DOHH2 (cell line): ENCODE data around the gene FAM124A.

Experiments
- H3F3A ChIP-seq: fragments of 200-600 bp; sonication (generic), shearing (Covaris generic); 2 replicates; pipeline ENCODE4 v1.6.0; 2016; ENCODE audit warnings: antibody characterized with exemption, mild to moderate bottlenecking; ENCODE audit not compliant: control insufficient read depth, insufficient read depth
- H3K27ac ChIP-seq: fragments of 200-600 bp; sonication (generic); 2 replicates; pipeline ENCODE4 v1.5.1; 2014; ENCODE audit warnings: low read depth, mild to moderate bottlenecking, low read length, moderate library complexity
- H3K27me3 ChIP-seq: fragments of 200-600 bp; sonication (generic); 2 replicates; pipeline ENCODE4 v1.6.1; 2014; ENCODE audit warnings: mild to moderate bottlenecking, low read length, mixed read lengths; ENCODE audit not compliant: control insufficient read depth
- H3K36me3 ChIP-seq: fragments of 200-600 bp; sonication (generic); 2 replicates; pipeline ENCODE4 v1.6.1; 2014; ENCODE audit warnings: mild to moderate bottlenecking, low read length, moderate library complexity, mixed read lengths; ENCODE audit not compliant: control insufficient read depth
- H3K4me1 ChIP-seq: fragments of 200-600 bp; sonication (generic); 2 replicates; pipeline ENCODE4 v1.6.1; 2014; ENCODE audit warnings: mild to moderate bottlenecking, low read length, mixed read lengths; ENCODE audit not compliant: control insufficient read depth
- H3K4me2 ChIP-seq: fragments of 200-600 bp; sonication (generic); 2 replicates; pipeline ENCODE4 v1.6.0; 2014; ENCODE audit warnings: mild to moderate bottlenecking, low read length, moderate library complexity
- H3K4me3 ChIP-seq: fragments of 200-600 bp; sonication (generic); 2 replicates; pipeline ENCODE4 v1.5.1; 2014; ENCODE audit warnings: mild to moderate bottlenecking, low read length, mixed read lengths
- H3K79me2 ChIP-seq: fragments of 200-600 bp; sonication (generic); 2 replicates; pipeline ENCODE4 v1.6.1; 2014; ENCODE audit warnings: mild to moderate bottlenecking, low read length, mixed read lengths; ENCODE audit not compliant: control insufficient read depth
- H3K9me2 ChIP-seq: fragments of 200-600 bp; sonication (generic); replicated peaks from 2 replicates; pipeline ENCODE4 v1.6.1; 2014; ENCODE audit warnings: mild to moderate bottlenecking, low read length, mixed read lengths; ENCODE audit not compliant: control insufficient read depth
- H3K9me3 ChIP-seq: fragments of 200-600 bp; sonication (generic); 2 replicates; pipeline ENCODE4 v1.6.1; 2014; ENCODE audit warnings: antibody characterized with exemption, low read length, mixed read lengths; ENCODE audit not compliant: control insufficient read depth, insufficient read depth
- H4K20me1 ChIP-seq: fragments of 200-600 bp; sonication (generic); 2 replicates; pipeline ENCODE4 v1.6.0; 2014; ENCODE audit warnings: low read depth, mild to moderate bottlenecking, antibody characterized with exemption, low read length, moderate library complexity; ENCODE audit not compliant: control insufficient read depth, insufficient read depth
- EZH2phosphoT487 ChIP-seq: fragments of 200-600 bp; sonication (generic); IDR thresholded peaks from 2 replicates; pipeline ENCODE4 v1.6.1; 2017; ENCODE audit warnings: borderline replicate concordance, mild to moderate bottlenecking, antibody characterized with exemption, low read length, moderate library complexity, mixed read lengths
- TF ChIP-seq, protein P1 (sequence below): fragments of 200-600 bp; sonication (generic); IDR thresholded peaks from one replicate; pipeline ENCODE4 v1.5.1; 2014; ENCODE audit warnings: antibody characterized with exemption, mild to moderate bottlenecking, low read depth, low read length; ENCODE audit not compliant: poor library complexity, severe bottlenecking

Gene FAM124A

GRCh38 chr13:51201886-51202285 lies 20.3 kb upstream of the FAM124A start:
- TF ChIP-seq, protein P1, sequence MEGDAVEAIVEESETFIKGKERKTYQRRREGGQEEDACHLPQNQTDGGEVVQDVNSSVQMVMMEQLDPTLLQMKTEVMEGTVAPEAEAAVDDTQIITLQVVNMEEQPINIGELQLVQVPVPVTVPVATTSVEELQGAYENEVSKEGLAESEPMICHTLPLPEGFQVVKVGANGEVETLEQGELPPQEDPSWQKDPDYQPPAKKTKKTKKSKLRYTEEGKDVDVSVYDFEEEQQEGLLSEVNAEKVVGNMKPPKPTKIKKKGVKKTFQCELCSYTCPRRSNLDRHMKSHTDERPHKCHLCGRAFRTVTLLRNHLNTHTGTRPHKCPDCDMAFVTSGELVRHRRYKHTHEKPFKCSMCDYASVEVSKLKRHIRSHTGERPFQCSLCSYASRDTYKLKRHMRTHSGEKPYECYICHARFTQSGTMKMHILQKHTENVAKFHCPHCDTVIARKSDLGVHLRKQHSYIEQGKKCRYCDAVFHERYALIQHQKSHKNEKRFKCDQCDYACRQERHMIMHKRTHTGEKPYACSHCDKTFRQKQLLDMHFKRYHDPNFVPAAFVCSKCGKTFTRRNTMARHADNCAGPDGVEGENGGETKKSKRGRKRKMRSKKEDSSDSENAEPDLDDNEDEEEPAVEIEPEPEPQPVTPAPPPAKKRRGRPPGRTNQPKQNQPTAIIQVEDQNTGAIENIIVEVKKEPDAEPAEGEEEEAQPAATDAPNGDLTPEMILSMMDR = no peak
- TF ChIP-seq EZH2phosphoT487 = no peak
- no peak overlapping the region for H3K4me2 ChIP-seq
- H3K27ac ChIP-seq = no peak overlapping the region
- no peaks in the 10 kb centered on the region for H3K9me2 ChIP-seq
- no peaks in the 10 kb centered on the region for H3K79me2 ChIP-seq
- peaks cover 4% of the 10 kb centered on the region; the same call in 1 of the 2 replicates for H3K9me3 ChIP-seq
- no peaks in the 10 kb centered on the region for H3K36me3 ChIP-seq
- no peaks in the 10 kb centered on the region for H3F3A ChIP-seq
- no peaks in the 10 kb centered on the region for H4K20me1 ChIP-seq
- H3K27me3 ChIP-seq = peaks cover 5% of the 10 kb centered on the region
- no peak overlapping the region for H3K4me3 ChIP-seq
- no peaks in the 10 kb centered on the region for H3K4me1 ChIP-seq

DNA sequence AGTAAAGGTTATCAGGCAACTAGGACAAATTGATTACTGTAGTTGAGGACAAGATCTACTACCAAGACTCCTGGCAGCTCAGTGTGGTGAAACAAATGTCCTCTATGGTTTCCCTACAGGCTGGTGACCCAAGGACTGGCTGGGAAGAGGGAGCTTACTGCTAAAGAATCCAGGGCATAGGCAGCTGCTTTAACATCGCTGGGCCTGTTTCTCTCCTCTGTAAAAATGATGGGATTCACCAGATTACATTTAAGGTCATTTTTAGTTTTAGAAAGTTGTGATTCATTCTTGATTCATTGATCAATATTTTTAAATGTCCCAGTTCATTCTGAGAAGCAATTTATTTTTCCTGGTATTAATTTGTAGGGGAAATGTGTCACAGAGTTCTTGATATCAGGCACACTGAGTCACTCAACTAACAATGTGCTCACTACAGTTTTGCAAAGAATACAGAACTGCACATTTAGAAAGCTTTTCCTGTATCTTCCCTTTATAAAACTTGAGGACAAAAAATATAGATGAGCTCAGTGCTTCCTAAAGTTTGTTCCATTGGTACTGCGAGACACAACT lies 19.6 kb upstream of the FAM124A start:
- peaks cover 4% of the 10 kb centered on the region; the same call in 1 of the 2 replicates for H3K9me3 ChIP-seq
- H3K4me1 ChIP-seq = no peaks in the 10 kb centered on the region
- no peaks in the 10 kb centered on the region for H3F3A ChIP-seq
- H3K79me2 ChIP-seq = no peaks in the 10 kb centered on the region
- H3K27ac ChIP-seq = no peak overlapping the region
- TF ChIP-seq, protein P1 = no peak
- TF ChIP-seq EZH2phosphoT487 = no peak
- no peaks in the 10 kb centered on the region for H3K9me2 ChIP-seq
- H4K20me1 ChIP-seq = no peaks in the 10 kb centered on the region
- no peaks in the 10 kb centered on the region for H3K36me3 ChIP-seq
- H3K4me2 ChIP-seq = no peak overlapping the region
- H3K4me3 ChIP-seq = no peak overlapping the region
- H3K27me3 ChIP-seq = peaks cover 5% of the 10 kb centered on the region

GRCh38 chr13:51206584-51206983 lies 15.6 kb upstream of the FAM124A start:
- Histone ChIP-seq H3K4me1 (no peaks in the 10 kb centered on the region), H4K20me1 (no peaks in the 10 kb centered on the region), H3K9me3 (no peaks in the 10 kb centered on the region), H3K36me3 (no peaks in the 10 kb centered on the region), H3K4me2 (no peak overlapping the region), H3K4me3 (no peak overlapping the region), H3K27ac (no peak overlapping the region), H3K79me2 (no peaks in the 10 kb centered on the region), H3K27me3 (peaks cover 5% of the 10 kb centered on the region), H3K9me2 (no peaks in the 10 kb centered on the region), H3F3A (no peaks in the 10 kb centered on the region)
- TF ChIP-seq EZH2phosphoT487 = no peak
- TF ChIP-seq, protein P1 = no peak
